ENCODE measurements around the gene PLEKHB2.
"Not testable (repeated sequence)": the region's sequence is repeated elsewhere in the genome, so short reads cannot be mapped to it uniquely, and the experiment has no call there.

PLEKHB2 gene

GRCh38 chr2:131143803-131144202 lies 38.7 kb downstream of the PLEKHB2 start:
- DNase-seq (ENCODE audit: low read depth) = no peak

DNA sequence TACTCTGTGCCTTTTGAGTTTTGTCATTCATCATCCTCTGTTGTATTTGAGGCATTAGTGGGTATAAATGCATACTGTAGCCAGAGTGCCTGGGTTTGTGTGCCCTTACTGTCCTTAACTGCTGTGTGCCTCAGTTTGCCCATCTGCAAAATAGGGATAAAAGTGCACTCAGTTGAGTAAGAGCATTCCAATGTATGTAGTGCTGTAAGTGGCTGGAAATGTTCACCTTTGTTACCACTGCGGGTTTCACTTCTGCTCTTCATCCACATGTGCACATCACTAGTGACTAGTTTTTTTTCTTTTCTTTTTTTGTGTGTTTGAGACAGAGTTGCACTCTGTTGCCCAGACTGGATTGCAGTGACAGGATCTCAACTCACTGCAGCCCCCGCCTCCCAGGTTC lies 39.9 kb downstream of the PLEKHB2 start:
- no peak for DNase-seq (ENCODE audit: low read depth)

DNA sequence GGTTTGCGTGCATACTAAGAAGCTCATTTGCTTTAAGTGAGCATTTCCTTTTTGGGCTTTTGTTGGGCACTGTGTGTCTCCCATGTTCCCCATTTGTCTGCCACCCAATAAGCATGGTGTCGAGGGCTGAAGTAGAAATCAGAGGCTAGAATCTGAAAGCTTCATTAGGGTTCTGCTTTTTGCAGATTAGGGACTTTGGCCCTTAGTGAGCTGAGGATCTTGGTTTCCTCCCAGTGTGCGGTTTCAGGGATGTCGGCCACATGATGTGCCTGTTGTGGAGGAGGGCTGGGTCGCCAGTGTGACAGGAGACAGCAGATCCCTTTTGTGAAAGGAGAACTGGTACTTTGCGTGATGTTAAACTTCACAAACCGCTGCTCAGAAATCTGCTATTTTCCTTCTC lies 41.1 kb downstream of the PLEKHB2 start:
- DNase-seq (ENCODE audit: low read depth) = no peak

- no peak for DNase-seq (ENCODE audit: low read depth)
Measured at GRCh38 chr2:131146749-131147148, 41.6 kb downstream of the PLEKHB2 start.

GRCh38 chr2:131148426-131148825 lies 43.3 kb downstream of the PLEKHB2 start:
- DNase-seq (ENCODE audit: low read depth) = no peak

DNA sequence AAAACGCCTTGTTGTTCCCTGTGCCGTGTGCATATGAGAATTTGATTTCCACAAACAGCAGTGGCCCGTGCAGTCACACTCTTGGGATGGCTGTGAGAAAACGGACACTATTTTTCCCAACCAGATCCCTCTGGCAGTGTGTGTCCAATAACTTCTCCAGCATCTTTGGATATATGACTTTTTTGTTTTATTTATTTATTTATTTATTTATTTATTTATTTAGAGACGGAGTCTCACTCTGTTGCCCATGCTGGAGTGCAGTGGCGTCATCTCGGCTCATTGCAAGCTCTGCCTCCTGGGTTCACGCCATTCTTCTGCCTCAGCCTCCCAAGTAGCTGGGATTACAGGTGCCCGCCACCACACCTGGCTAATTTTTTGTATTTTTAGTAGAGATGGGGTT lies 45.0 kb downstream of the PLEKHB2 start:
- DNase-seq (ENCODE audit: low read depth) = not testable (repeated sequence)

- no peak for DNase-seq (ENCODE audit: low read depth)
Measured at GRCh38 chr2:131151398-131151797, 46.3 kb downstream of the PLEKHB2 start.

DNA sequence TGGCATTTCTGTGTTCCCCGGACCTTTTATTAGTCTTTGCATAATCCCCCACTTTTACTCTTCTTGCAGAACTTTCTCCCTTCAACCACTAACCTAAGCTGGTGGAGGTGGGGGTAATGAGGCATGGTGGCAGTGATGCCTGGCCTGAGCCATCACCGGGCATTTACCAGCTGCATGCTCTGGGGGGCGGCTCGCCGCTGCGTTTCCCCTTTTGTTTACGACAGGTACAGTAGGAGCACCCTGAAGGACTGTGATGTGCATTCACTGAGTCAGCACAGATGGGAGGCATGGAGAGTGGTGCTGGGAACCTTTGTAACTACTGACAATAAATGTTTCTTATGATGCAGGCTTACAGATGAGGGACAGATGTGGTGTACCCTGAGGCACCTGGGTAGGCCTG lies 46.9 kb downstream of the PLEKHB2 start:
- no peak for DNase-seq (ENCODE audit: low read depth)

DNA sequence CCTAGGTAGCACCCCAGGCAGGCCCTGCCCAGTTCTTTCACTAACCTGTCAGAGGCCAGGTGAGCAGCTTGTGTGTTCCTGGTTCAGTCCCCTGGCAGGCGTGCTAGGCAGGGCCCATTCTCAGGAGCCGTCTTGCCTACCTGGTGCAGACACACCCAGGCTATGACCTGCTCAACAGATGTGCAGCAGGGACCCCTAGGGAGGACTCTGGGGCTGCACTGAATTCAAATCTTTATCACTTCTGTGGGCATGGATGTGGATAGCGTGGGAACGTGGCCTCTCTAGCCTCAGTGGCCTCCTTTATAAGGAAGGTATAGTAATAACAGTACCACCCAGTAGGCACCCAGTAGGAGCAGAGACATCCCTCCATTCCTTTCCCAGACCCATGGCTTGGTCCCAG lies 48.4 kb downstream of the PLEKHB2 start:
- DNase-seq (ENCODE audit: low read depth) = no peak

DNA sequence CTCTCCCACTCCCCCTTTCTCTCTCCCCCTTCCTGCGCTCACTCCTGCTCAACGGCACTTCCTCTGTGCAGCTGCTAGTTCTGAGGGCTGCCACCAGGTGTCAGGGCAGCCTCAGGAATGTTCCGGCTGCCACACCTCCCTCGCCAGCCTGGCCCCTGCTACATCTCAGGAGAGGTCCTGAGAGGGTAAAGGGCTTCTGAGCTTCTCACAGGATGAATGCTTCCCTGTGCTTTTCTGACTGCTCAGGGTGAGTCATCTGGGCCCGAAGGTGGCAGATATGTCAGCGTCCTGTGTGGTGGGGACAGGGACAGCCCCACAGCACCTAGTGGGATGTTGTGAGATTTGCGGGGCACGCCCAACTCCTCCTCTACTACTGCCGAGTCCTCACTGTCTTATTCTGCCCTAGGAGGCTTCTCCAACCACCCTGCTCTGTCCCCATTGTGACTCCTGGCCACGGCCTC lies 49.0 kb downstream of the PLEKHB2 start:
- peak; percentile 39 for DNase-seq (ENCODE audit: low read depth)

DNA sequence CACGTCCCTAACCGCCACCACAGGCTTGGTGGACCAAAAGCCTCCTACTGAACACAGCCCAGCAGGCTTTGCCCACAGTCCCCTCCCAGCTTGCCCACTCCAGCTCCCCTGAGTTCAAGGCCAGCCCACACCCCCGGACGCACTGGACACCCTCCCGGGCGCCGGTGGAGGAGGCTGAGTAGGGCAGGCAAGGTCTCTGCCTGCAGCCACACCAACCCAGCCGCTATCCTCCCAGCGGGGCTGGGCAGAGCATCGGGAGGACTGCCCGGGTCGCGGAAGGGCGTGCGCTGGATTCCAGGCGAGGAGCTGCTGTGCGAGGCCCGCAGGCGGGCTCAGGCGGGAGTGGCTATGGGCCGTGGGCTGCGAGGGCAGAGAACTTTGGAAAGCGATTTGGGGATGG lies 49.5 kb downstream of the PLEKHB2 start:
- no peak for DNase-seq (ENCODE audit: low read depth)

DNA sequence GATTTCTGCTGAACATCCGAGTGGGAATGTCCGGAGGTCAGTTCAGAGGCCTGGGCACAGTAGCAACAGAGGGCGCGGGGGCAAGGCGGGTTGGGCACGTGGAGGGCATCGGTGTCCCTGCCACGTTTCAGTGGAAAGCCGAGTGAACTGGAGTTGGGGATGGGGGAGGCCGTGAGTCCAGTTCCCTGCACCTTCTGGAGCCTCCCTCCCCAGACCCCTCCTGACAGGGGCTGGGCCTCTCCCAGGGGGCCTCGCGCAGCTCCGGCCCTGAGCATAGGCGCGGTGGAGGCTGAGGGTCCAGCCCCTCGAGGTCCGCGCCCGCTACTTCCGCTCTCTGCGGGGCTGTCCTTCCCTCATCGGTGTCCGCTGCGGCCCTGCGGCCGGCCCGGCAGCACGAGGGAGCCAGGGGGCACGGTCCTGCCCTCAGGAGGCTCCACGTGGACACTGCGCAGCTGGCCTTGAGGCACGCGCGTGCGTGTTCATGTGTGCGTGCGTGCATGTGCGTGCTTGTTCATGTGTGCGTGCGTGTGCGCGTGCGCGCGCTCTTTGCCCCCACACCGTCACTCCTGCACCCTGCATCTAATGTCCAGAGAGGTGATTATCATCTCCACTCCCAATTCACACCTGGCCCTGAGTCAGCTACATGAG lies 50.2 kb downstream of the PLEKHB2 start:
- no peak for DNase-seq (ENCODE audit: low read depth)

DNA sequence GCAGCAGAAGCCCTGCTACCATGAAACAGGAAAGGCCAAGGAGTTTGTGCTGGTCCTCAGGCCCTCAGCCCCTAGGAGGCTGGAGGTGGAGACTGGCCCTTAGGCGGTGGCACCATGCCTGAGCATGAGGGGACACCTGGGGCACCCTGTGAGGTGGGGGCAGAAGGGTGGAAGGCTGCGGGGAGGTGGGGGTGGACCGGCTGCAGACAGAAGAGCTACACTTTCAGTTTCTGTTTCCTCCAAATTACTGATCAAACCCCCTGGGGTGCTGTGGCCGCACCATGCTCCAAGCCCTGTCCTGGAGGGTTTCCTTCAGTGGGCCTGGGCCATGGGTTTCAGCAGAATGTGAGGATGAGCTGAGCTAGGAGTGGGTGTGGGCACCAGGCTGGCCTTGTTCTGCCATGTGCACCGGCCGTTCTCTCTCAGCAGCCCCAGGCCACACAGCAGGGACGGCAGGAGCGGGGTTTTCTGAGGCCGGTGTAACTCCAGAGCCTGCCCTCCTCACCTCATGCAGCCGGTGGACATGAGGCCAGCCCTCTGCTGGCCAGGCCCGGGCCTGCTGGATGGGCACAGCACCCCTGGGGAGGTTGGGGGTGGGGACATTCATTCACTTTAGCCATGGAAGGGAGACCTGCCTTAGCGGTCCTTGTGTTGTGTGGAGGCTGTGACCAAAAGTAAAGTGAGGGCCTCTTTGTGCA lies 51.5 kb downstream of the PLEKHB2 start:
- DNase-seq (ENCODE audit: low read depth) = no peak

DNA sequence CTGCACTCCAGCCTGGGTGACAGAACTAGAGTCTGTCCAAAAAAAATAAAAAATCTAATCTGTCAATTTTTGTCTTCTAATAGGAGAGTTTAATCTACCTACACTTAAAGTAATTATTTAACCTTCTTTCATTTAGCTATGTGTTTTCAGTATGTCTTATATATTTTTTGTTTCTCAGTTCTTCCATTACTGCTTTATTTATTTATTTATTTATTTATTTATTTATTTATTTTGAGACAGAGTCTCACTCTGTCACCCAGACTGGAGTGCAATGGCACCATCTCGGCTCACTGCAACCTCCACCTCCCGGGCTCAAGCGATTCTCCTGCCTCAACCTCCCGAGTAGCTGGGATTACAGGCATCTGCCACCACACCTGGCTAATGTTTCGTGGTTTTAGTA lies 60.4 kb downstream of the PLEKHB2 start:
- not testable (repeated sequence) for DNase-seq (ENCODE audit: low read depth)

DNA sequence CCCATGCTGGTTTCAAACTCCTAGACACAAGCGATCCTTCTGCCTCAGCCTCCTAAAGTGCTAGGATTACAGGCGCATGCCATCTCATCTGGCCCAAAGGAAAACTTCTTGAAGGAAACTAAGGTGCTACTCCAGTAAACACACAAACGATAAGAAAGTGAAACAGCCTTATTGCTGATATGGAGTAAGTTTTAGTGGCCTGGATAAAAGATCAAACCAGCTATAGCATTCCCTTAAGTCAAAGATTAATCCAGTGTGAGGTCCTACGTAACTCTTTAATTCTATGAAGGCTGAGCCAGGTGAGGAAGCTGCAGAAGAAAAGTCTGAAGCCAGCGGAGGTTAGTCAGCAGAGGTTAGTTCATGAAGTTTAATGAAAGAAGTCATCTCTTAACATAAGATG lies 63.4 kb downstream of the PLEKHB2 start:
- DNase-seq (ENCODE audit: low read depth) = no peak

GRCh38 chr2:131178050-131178449 lies 72.9 kb downstream of the PLEKHB2 start:
- not testable (repeated sequence) for DNase-seq (ENCODE audit: low read depth)

GRCh38 chr2:131178721-131179418 lies 73.7 kb downstream of the PLEKHB2 start:
- DNase-seq (ENCODE audit: low read depth) = not testable (repeated sequence)

DNA sequence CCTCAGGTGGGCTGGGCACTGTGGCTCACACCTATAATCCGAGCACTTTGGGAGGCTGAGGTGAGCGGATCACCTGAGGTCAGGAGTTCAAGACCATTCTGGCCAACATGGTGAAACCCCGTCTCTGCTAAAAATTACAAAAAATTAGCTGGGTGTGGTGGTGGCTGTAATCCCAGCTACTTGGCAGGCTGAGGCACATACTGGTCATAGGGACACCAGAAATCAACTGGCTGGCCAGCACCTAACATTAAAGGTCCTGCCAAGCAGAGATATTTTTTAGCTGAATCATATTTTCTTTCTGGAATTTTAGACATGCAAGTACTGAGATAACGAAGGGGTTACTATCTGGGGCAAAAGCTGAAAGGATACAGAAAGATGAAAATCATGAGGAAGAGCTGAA lies 76.3 kb downstream of the PLEKHB2 start:
- not testable (repeated sequence) for DNase-seq (ENCODE audit: low read depth)

DNA sequence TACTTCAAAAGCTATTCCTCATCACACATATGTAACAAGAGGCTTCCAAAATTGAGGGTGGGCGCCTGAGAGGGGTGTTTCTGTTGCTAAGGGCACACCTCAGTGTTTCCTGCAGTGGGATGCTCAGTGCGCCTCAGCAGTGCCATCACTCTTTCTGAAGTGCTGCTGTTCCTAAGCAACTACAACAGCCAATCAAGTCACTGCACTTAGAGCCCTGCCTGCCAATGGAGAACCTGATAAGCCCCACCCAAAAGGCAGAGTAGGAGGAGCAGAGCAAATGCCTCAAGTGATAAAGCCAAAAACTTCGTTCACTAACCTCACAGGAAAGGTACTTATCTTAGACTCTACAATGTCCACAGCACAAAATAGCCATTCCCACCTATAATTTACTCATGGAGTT lies 88.3 kb downstream of the PLEKHB2 start:
- DNase-seq (ENCODE audit: low read depth) = not testable (repeated sequence)

DNA sequence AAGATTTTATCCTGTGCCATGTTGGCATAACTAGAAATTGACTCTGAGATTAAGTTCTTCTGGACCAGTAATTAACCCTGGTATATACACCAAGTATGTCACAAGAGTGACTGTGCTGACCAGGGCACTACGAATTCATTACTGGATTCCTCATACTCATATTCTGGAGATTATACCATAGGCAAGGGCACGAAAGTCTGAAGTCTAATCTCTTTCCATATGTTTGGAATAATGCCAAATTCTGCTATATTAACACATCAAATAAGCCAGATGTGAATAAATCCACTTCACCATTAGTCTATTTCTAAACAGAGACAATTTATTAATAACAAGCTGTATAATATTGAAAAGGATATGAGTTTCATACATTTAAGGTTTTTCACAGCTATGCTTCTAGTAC lies 91.0 kb downstream of the PLEKHB2 start:
- DNase-seq (ENCODE audit: low read depth) = not testable (repeated sequence)

Data from stimulated activated CD8-positive, alpha-beta memory T cell treated with anti-CD3 and anti-CD28 coated beads, Interleukin-12 subunit alpha, Interleukin-12 subunit beta, amount 100 ng/mL, for 4 hours (primary cell).